Measurements from ENCODE around the gene GALNT11. TPM values are rescaled to one million over a fixed set of nuclear protein-coding genes. Genes with fewer than 3 reads are reported as not detected.

The GALNT11 gene
- total RNA-seq, 2 experiments from 2014 or later, result 15.6 to 19.8 TPM

DNA sequence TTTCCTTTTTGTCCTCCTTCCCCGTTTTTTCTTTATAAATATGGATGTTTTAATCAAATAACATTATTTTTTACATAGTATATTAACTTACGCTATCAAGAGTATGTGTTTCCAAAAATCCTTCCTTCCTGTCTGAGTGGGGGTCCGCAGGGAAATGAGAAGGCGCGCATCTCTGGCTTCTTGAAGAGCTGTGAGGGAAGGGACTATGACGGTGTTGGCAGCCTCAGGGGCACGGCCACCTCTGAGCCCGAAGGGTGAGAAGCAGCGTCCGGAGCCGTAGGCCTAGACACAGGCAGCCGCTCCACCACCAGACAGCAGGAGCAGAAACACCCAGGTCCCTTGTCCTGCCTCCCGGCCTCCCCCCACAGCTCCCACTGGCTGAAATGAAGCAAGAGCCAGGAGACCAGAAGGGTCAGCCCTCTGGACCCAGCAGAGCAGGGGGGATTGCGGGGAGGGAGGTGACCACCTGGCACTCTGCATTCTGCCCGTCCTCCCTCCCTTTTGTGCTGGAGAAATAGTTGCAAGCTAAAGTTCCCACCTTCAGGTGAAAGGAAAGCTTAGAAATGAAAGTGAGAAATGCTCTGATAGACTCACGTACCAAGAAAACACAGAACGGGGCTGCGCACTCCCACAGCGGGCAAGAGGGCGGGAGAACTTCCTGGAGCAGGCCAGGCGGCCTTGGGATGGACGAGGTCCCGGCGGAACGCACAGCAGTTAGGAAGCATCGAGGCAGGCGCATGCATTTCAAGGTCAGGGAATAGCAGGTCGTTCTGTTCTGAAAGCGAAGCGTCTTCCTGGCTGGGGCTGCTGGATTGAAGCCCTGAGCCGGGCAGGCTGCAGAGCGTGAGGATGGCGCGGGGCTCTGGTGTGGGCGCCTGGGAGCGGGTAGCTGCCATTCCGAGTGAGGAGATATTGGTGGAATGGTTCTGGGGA, 105.5 kb downstream of the GALNT11 start:
- H3K27ac Mint-ChIP-seq, result no peak overlapping the region
- DNase-seq, result no peak
- H3K4me3 Mint-ChIP-seq, result no peak overlapping the region
- CTCF ChIA-PET, result no interaction called here
- H3K36me3 Mint-ChIP-seq (ENCODE audit: low read depth), result peaks cover 26% of the 10 kb centered on the region
- no peaks in the 10 kb centered on the region for H3K9me3 Mint-ChIP-seq
- H3K4me1 Mint-ChIP-seq (ENCODE audit: low read depth), result no peaks in the 10 kb centered on the region
- H3K27me3 Mint-ChIP-seq (ENCODE audit: low read depth), result no peaks in the 10 kb centered on the region
- intact Hi-C loops (cut with micrococcal nuclease), result no loop called here

- H3K9me3 Mint-ChIP-seq, result no peaks in the 10 kb centered on the region
- no peaks in the 10 kb centered on the region for H3K27me3 Mint-ChIP-seq (ENCODE audit: low read depth)
- H3K27ac Mint-ChIP-seq, result no peak overlapping the region
- no peaks in the 10 kb centered on the region for H3K4me1 Mint-ChIP-seq (ENCODE audit: low read depth)
- DNase-seq, result no peak
- no peak overlapping the region for H3K4me3 Mint-ChIP-seq
- H3K36me3 Mint-ChIP-seq (ENCODE audit: low read depth), result peaks cover 21% of the 10 kb centered on the region
- intact Hi-C loops (cut with micrococcal nuclease), result no loop called here
- CTCF ChIA-PET, result no interaction called here
Observed at GRCh38 chr7:152131981-152132494, 106.6 kb downstream of the GALNT11 start.

DNA sequence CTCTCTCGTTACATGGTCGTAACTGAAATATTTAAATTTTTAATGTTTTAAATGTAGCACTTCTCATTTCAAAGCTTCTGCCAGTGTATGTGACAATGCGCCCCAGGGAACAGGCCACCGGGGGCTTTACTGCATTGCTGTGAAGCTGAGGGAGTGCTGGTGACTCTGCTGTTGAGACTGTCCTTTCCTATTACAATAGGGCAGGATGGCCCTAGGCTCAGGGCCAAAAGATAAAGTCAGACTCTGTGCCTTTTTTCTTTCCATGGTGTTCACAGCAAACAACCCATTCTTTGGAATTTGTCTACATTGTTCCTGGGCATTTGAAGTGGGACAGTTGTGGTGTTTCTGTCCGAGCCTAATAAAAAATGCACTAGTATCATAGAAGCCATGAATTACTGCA, 107.3 kb downstream of the GALNT11 start:
- no peaks in the 10 kb centered on the region for H3K27me3 Mint-ChIP-seq (ENCODE audit: low read depth)
- CTCF ChIA-PET, result no interaction called here
- intact Hi-C loops (cut with micrococcal nuclease), result no loop called here
- DNase-seq, result no peak
- H3K27ac Mint-ChIP-seq, result no peak overlapping the region
- no peaks in the 10 kb centered on the region for H3K9me3 Mint-ChIP-seq
- H3K36me3 Mint-ChIP-seq (ENCODE audit: low read depth), result peaks cover 15% of the 10 kb centered on the region
- H3K4me3 Mint-ChIP-seq, result no peak overlapping the region
- no peaks in the 10 kb centered on the region for H3K4me1 Mint-ChIP-seq (ENCODE audit: low read depth)

GRCh38 chr7:152133804-152134203, 108.3 kb downstream of the GALNT11 start:
- Mint-ChIP-seq H3K9me3 (no peaks in the 10 kb centered on the region), H3K27me3 (ENCODE audit: low read depth) (no peaks in the 10 kb centered on the region), H3K36me3 (ENCODE audit: low read depth) (peaks cover 8% of the 10 kb centered on the region), H3K27ac (no peak overlapping the region), H3K4me1 (ENCODE audit: low read depth) (no peaks in the 10 kb centered on the region), H3K4me3 (no peak overlapping the region)
- intact Hi-C loops (cut with micrococcal nuclease), result no loop called here
- CTCF ChIA-PET, result no interaction called here
- no peak for DNase-seq

DNA sequence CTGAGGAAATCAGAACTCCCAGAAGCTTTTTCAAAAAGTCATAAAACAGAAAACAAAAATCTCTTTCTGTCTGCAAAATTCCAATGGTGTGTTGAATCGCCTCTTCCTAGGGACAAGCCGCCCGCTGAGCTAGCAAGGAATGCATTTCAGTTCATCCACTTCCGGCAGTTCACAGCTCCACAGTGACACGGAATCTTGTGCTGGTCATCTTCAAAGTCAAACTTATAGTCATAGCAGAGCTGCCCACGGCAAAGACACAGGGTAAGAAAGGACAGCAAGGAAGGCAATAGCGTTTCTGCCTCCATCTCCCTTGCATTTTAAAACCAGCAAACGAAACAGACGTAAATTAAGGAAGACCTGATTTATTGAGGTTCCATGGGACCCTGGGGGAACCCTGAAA, 111.2 kb downstream of the GALNT11 start:
- Mint-ChIP-seq H3K27ac (no peak overlapping the region), H3K9me3 (no peaks in the 10 kb centered on the region), H3K27me3 (ENCODE audit: low read depth) (no peaks in the 10 kb centered on the region), H3K4me3 (no peak overlapping the region), H3K36me3 (ENCODE audit: low read depth) (peaks cover 19% of the 10 kb centered on the region), H3K4me1 (ENCODE audit: low read depth) (no peaks in the 10 kb centered on the region)
- CTCF ChIA-PET, result no interaction called here
- intact Hi-C loops (cut with micrococcal nuclease), result no loop called here
- DNase-seq, result no peak

DNA sequence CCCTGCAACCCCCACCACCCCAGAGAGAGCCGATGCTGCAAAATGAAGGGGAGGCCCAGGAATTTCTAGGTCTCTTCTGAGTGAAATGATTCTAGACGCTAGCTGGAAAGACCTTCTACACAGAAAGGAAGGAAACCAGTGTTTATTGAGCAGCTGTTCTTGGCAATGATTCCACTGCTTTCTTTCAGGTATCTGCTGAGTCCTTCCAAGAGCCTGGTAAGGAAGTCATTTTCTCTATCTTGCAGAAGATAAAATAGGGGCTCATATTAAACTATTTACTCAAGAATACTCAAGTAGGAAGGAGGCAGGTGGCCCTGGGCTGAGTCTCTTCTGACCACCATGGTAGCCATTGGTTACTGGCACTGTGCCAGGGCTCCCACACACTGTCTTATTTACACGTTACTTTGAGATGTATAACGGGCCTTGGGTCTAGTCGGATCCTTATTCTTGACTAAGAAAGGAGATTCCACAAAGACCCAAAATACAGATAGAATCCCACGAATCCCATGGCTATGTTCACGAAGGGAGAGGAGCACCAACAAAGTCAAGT, 112.1 kb downstream of the GALNT11 start:
- Mint-ChIP-seq H3K36me3 (ENCODE audit: low read depth) (peaks cover 19% of the 10 kb centered on the region), H3K4me1 (ENCODE audit: low read depth) (peaks cover 2% of the 10 kb centered on the region), H3K9me3 (no peaks in the 10 kb centered on the region), H3K4me3 (no peak overlapping the region), H3K27ac (no peak overlapping the region), H3K27me3 (ENCODE audit: low read depth) (no peaks in the 10 kb centered on the region)
- intact Hi-C loops (cut with micrococcal nuclease), result no loop called here
- no peak for DNase-seq
- CTCF ChIA-PET, result no interaction called here

DNA sequence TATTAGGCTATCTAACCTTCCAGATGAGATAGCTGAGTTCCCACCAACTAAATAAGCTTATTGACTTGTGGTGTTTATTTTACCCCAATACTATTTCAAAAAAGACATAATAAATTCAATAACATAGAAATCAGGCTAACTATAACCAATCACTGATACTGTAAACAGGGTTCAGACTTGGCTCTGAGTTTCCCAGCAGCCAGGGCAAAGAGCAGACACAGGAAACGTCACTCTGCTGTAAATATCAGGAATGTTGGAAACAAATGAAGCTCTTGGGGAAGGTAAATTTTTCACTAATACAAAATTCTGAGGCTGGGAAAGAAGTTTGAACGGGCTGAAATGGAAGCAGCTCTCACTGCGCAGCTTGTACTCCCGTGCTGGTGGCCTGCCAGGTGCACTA, 114.6 kb downstream of the GALNT11 start:
- DNase-seq, result no peak
- no peaks in the 10 kb centered on the region for H3K27me3 Mint-ChIP-seq (ENCODE audit: low read depth)
- H3K9me3 Mint-ChIP-seq, result no peaks in the 10 kb centered on the region
- CTCF ChIA-PET, result no interaction called here
- H3K27ac Mint-ChIP-seq, result no peak overlapping the region
- H3K4me1 Mint-ChIP-seq (ENCODE audit: low read depth), result peaks cover 27% of the 10 kb centered on the region
- H3K36me3 Mint-ChIP-seq (ENCODE audit: low read depth), result peaks cover 30% of the 10 kb centered on the region
- no peak overlapping the region for H3K4me3 Mint-ChIP-seq
- intact Hi-C loops (cut with micrococcal nuclease), result loop anchor here (10.0 kb wide), 2 partner anchors 625 to 785 kb away; no protein-coding TSS in a partner anchor

GRCh38 chr7:152140560-152140959, 115.1 kb downstream of the GALNT11 start:
- intact Hi-C loops (cut with micrococcal nuclease), result loop anchor here (10.0 kb wide), 2 partner anchors 624 to 786 kb away; no protein-coding TSS in a partner anchor
- H3K27me3 Mint-ChIP-seq (ENCODE audit: low read depth), result no peaks in the 10 kb centered on the region
- CTCF ChIA-PET, result no interaction called here
- peaks cover 32% of the 10 kb centered on the region for H3K4me1 Mint-ChIP-seq (ENCODE audit: low read depth)
- no peaks in the 10 kb centered on the region for H3K9me3 Mint-ChIP-seq
- DNase-seq, result no peak
- H3K27ac Mint-ChIP-seq, result no peak overlapping the region
- no peak overlapping the region for H3K4me3 Mint-ChIP-seq
- H3K36me3 Mint-ChIP-seq (ENCODE audit: low read depth), result peaks cover 35% of the 10 kb centered on the region

DNA sequence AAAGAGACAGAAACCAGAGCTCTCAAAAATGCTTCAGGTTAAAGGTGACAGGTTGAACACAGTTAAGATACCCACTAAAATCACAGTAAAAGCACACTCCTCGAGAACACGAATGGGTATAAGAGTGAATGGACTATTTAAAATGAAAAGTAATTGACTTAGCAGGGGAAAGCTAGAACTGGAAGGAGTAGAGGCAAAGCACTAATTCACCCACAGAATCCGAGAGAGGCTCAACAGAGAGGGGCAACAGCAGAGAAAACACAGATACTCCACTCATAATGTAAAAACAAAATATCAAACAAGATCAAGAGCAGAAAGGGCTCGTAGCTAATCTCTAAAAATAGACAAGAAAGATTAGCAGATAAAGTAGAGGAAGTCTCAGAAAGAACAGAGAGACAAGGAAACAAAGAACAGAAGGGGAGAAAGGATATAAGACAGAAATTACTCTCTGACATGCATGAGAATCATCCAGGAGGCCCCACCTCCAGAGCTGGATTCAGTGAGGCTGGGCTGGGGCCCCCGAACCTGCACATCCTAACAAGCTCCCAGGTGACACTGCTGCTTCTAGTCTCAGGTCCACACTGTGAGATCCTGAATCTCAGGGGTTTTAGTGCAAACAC, 117.6 kb downstream of the GALNT11 start:
- Mint-ChIP-seq H3K9me3 (no peaks in the 10 kb centered on the region), H3K4me3 (no peak overlapping the region), H3K27me3 (ENCODE audit: low read depth) (no peaks in the 10 kb centered on the region), H3K36me3 (ENCODE audit: low read depth) (peaks cover 40% of the 10 kb centered on the region), H3K27ac (peak overlapping the region; percentile 81), H3K4me1 (ENCODE audit: low read depth) (peaks cover 40% of the 10 kb centered on the region)
- CTCF ChIA-PET, result interaction anchor here (1.0 kb wide), 1 partner anchor 16 kb away, joined by 3 read pairs; no protein-coding TSS in a partner anchor
- peak; percentile 45 for DNase-seq
- intact Hi-C loops (cut with micrococcal nuclease), result loop anchor here (10.0 kb wide), 2 partner anchors 622 to 788 kb away; no protein-coding TSS in a partner anchor

DNA sequence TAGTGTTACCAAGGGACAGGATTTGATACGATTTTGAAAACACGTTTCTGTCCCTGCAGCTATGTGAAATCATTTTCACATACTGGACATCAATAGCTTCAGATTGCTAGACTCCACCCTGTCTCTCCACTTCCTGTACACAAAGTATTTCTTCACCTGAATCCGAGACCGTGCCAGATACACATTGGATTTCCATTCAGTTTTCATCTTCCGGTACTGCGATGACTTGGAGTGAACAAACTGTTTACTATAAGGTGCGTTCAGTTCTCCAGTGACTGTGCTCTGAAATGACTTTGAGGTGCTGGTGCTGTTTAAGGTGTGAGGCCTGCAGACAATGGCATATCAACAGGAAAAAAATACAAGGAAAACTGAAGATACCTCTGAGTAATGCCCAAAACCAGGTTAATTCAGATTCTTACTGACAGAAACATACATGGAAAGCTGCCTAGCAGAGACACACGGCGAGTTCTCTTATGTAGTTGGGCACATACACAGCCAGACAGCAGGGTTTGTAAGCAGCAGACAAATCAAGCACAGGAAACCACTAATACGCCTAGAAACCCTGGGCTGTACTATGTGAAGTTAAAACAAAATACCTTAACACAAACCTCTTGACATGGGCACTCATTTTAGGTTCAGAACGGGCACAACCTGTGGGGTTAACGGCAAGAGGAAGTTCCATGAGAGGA, 119.2 kb downstream of the GALNT11 start:
- peak overlapping the region; percentile 87 for H3K27ac Mint-ChIP-seq
- H3K9me3 Mint-ChIP-seq, result no peaks in the 10 kb centered on the region
- H3K36me3 Mint-ChIP-seq (ENCODE audit: low read depth), result peaks cover 41% of the 10 kb centered on the region
- intact Hi-C loops (cut with micrococcal nuclease), result loop anchor here (1.0 to 10.0 kb wide), 10 partner anchors 15 to 790 kb away; partner anchors contain the start of genes GALNT11 and XRCC2
- peak; percentile 69 for DNase-seq
- peak overlapping the region; percentile 31 for H3K4me3 Mint-ChIP-seq
- CTCF ChIA-PET, result interaction anchor here (0.6 to 1.7 kb wide), 9 partner anchors 9 to 362 kb away, joined by 3 to 9 read pairs (median 3); no protein-coding TSS in a partner anchor
- no peaks in the 10 kb centered on the region for H3K27me3 Mint-ChIP-seq (ENCODE audit: low read depth)
- peaks cover 40% of the 10 kb centered on the region for H3K4me1 Mint-ChIP-seq (ENCODE audit: low read depth)

DNA sequence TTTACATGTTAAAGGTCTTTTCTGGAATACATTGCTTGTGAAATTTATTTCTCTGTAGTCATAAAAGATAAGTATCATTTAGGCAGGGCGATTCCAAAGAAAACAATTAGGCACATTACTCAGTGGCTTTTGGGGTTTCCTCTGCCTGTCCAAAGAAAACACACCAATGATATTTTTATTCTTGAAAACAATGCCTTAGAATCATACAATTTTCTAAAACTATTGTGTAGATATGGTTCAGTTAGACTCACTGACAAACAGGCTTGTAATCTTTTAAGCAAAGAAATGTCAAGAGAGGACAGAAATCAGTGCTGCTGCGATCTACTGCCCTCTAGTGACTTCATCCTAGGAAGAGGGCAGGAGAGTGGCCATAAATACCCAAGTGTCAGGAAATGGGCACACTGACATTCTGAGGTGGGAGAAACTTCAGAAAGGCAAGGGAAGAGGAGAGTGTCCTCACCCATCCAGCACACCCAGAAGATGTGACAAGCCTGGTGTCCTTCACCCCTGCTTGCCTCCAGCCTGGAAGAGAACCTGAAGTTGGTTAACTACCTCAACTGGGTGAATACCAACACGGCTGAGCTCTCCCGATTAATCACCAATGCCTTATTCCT, 120.5 kb downstream of the GALNT11 start:
- Mint-ChIP-seq H3K4me3 (no peak overlapping the region), H3K4me1 (ENCODE audit: low read depth) (peaks cover 40% of the 10 kb centered on the region), H3K27ac (peak overlapping the region; percentile 87), H3K9me3 (no peaks in the 10 kb centered on the region), H3K36me3 (ENCODE audit: low read depth) (peaks cover 35% of the 10 kb centered on the region), H3K27me3 (ENCODE audit: low read depth) (no peaks in the 10 kb centered on the region)
- intact Hi-C loops (cut with micrococcal nuclease), result loop anchor here (1.0 to 10.0 kb wide), 9 partner anchors 69 to 791 kb away; partner anchors contain the start of genes PRKAG2 and XRCC2
- DNase-seq, result peak; percentile 62
- CTCF ChIA-PET, result interaction anchor here (0.6 to 1.5 kb wide), 4 partner anchors 9 to 842 kb away, joined by 3 to 4 read pairs (median 3); no protein-coding TSS in a partner anchor
